K562 (cell line): ENCODE data around the gene SH3BGRL2. TPM values are rescaled to one million over a fixed set of nuclear protein-coding genes. Genes with fewer than 3 reads are reported as not detected.
A peak's percentile ranks its signal among the peaks of the same experiment; 100 is the strongest.

Experiments
- CBFA2T2 ChIP-seq: fragments of 450-650 bp; conservative IDR thresholded peaks from 2 replicates; pipeline ENCODE4 v1.6.1; 2017; ENCODE audit warnings: mild to moderate bottlenecking
- DPF2 ChIP-seq: fragments of 450-650 bp; IDR thresholded peaks from 2 replicates; pipeline ENCODE4 v1.6.1; 2016
- PKNOX1 ChIP-seq: fragments of 450-650 bp; IDR thresholded peaks from 2 replicates; pipeline ENCODE4 v1.6.1; 2016
- RNF2 ChIP-seq: sonication (generic); IDR thresholded peaks from 2 replicates; pipeline ENCODE4 v1.6.1; 2016
- SMARCA4 ChIP-seq: fragments of 450-650 bp; IDR thresholded peaks from 2 replicates; pipeline ENCODE4 v1.6.1; 2016
- ZNF592 ChIP-seq: fragments of 450-650 bp; IDR thresholded peaks from 2 replicates; pipeline ENCODE4 v1.6.1; 2017; ENCODE audit warnings: antibody characterized with exemption, mild to moderate bottlenecking
- polyA plus RNA-seq, 8 experiments: library from polyadenylated mRNA; depleted of rRNA in 4 of 8; stranded (reverse) in 5 of 8; unstranded in 3 of 8; fragments of >200 nt; fragmentation: Nextera tagmentation in 2 of 8; fragmentation: Illumina TruSeq in 1 of 8; extraction: Ambion mirVana in 2 of 8; extraction: Trizol in 1 of 8; gene quantifications; 2 replicates each; pipeline versions ENCODE4 v1.2.1 to v1.2.3, GENCODE V29; 2011 to 2014; ENCODE audit warnings: inconsistent platforms in 1 of 8, missing spikeins in 1 of 8
- total RNA-seq, 7 experiments: library from RNA; depleted of rRNA in 6 of 7; stranded (reverse); fragments of >200 nt in 6 of 7; fragmentation: Illumina TruSeq in 2 of 7; extraction: Trizol in 2 of 7; gene quantifications; 2 replicates each; pipeline versions ENCODE4 v1.2.1 to v1.2.3, GENCODE V29; 2011 to 2021; ENCODE audit warnings: low replicate concordance in 1 of 7
- TF ChIP-seq, protein P1 (sequence below): sonication (generic); formaldehyde crosslinking; IDR thresholded peaks from 2 replicates; pipeline ENCODE4 v1.9.0; 2022; ENCODE audit warnings: mild to moderate bottlenecking, missing genetic modification reagents
- TF ChIP-seq, protein P2 (sequence below): fragments of 450-650 bp; IDR thresholded peaks from 2 replicates; pipeline ENCODE4 v1.6.1; 2016; ENCODE audit warnings: mild to moderate bottlenecking, moderate library complexity

The SH3BGRL2 gene
- total and polyA plus RNA-seq, 9 of the 15 experiments (the other 6 are each of a cell fraction or from before 2014, with no cell fraction given) = 4.4 to 12.1 (median 7.3) TPM

- TF ChIP-seq, protein P1, sequence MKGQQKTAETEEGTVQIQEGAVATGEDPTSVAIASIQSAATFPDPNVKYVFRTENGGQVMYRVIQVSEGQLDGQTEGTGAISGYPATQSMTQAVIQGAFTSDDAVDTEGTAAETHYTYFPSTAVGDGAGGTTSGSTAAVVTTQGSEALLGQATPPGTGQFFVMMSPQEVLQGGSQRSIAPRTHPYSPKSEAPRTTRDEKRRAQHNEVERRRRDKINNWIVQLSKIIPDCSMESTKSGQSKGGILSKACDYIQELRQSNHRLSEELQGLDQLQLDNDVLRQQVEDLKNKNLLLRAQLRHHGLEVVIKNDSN (CRISPR knock-in tag) = peak; percentile 83
- TF ChIP-seq PKNOX1 = no peak
- TF ChIP-seq RNF2 = no peak
- TF ChIP-seq DPF2 = peak; percentile 46; the same call in 1 of the 2 replicates
- TF ChIP-seq CBFA2T2 = peak; percentile 52
- 0 out of 2 replicates have a peak, but pooled peaks have one; percentile 25 for TF ChIP-seq SMARCA4
- TF ChIP-seq, protein P2, sequence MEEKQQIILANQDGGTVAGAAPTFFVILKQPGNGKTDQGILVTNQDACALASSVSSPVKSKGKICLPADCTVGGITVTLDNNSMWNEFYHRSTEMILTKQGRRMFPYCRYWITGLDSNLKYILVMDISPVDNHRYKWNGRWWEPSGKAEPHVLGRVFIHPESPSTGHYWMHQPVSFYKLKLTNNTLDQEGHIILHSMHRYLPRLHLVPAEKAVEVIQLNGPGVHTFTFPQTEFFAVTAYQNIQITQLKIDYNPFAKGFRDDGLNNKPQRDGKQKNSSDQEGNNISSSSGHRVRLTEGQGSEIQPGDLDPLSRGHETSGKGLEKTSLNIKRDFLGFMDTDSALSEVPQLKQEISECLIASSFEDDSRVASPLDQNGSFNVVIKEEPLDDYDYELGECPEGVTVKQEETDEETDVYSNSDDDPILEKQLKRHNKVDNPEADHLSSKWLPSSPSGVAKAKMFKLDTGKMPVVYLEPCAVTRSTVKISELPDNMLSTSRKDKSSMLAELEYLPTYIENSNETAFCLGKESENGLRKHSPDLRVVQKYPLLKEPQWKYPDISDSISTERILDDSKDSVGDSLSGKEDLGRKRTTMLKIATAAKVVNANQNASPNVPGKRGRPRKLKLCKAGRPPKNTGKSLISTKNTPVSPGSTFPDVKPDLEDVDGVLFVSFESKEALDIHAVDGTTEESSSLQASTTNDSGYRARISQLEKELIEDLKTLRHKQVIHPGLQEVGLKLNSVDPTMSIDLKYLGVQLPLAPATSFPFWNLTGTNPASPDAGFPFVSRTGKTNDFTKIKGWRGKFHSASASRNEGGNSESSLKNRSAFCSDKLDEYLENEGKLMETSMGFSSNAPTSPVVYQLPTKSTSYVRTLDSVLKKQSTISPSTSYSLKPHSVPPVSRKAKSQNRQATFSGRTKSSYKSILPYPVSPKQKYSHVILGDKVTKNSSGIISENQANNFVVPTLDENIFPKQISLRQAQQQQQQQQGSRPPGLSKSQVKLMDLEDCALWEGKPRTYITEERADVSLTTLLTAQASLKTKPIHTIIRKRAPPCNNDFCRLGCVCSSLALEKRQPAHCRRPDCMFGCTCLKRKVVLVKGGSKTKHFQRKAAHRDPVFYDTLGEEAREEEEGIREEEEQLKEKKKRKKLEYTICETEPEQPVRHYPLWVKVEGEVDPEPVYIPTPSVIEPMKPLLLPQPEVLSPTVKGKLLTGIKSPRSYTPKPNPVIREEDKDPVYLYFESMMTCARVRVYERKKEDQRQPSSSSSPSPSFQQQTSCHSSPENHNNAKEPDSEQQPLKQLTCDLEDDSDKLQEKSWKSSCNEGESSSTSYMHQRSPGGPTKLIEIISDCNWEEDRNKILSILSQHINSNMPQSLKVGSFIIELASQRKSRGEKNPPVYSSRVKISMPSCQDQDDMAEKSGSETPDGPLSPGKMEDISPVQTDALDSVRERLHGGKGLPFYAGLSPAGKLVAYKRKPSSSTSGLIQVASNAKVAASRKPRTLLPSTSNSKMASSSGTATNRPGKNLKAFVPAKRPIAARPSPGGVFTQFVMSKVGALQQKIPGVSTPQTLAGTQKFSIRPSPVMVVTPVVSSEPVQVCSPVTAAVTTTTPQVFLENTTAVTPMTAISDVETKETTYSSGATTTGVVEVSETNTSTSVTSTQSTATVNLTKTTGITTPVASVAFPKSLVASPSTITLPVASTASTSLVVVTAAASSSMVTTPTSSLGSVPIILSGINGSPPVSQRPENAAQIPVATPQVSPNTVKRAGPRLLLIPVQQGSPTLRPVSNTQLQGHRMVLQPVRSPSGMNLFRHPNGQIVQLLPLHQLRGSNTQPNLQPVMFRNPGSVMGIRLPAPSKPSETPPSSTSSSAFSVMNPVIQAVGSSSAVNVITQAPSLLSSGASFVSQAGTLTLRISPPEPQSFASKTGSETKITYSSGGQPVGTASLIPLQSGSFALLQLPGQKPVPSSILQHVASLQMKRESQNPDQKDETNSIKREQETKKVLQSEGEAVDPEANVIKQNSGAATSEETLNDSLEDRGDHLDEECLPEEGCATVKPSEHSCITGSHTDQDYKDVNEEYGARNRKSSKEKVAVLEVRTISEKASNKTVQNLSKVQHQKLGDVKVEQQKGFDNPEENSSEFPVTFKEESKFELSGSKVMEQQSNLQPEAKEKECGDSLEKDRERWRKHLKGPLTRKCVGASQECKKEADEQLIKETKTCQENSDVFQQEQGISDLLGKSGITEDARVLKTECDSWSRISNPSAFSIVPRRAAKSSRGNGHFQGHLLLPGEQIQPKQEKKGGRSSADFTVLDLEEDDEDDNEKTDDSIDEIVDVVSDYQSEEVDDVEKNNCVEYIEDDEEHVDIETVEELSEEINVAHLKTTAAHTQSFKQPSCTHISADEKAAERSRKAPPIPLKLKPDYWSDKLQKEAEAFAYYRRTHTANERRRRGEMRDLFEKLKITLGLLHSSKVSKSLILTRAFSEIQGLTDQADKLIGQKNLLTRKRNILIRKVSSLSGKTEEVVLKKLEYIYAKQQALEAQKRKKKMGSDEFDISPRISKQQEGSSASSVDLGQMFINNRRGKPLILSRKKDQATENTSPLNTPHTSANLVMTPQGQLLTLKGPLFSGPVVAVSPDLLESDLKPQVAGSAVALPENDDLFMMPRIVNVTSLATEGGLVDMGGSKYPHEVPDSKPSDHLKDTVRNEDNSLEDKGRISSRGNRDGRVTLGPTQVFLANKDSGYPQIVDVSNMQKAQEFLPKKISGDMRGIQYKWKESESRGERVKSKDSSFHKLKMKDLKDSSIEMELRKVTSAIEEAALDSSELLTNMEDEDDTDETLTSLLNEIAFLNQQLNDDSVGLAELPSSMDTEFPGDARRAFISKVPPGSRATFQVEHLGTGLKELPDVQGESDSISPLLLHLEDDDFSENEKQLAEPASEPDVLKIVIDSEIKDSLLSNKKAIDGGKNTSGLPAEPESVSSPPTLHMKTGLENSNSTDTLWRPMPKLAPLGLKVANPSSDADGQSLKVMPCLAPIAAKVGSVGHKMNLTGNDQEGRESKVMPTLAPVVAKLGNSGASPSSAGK = peak; percentile 37
- TF ChIP-seq ZNF592 = 0 out of 2 replicates have a peak, but pooled peaks have one; percentile 28
Observed at GRCh38 chr6:79621579-79621978, 9.6 kb upstream of the SH3BGRL2 start (continued).
